Measurements from ENCODE around the gene DYNC1LI1. TPM values are rescaled to one million over a fixed set of nuclear protein-coding genes. Genes with fewer than 3 reads are reported as not detected.

DYNC1LI1 gene
- total RNA-seq, 2 donors from 2014 or later, result 41.6 to 42.5 TPM

DNA sequence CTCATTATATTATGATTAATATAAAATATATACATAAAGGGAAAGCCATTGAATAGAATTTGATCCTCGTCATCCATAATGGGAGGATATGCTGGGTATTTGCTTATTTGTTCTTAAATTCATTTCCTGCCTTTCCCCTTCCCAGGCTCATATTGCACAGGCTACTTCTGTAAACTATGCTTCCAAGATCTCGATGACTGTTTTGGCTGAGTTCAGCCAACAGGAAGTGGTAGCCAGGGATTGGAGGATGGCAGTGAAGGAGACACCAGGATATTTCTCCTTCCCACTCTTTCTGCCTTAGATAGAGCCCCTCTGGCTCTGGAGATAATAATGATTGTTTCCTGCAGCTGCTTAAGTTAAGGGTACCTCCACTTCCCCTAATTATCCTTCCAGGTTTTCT is 44.3 kb upstream of the DYNC1LI1 start:
- Histone ChIP-seq H3K27me3 (ENCODE audit: control insufficient read depth, insufficient read depth, low read length, poor library complexity, severe bottlenecking) (no peaks in the 10 kb centered on the region), H3K9me3 (ENCODE audit: control insufficient read depth, low read length) (peaks cover 4% of the 10 kb centered on the region), H3K36me3 (ENCODE audit: control insufficient read depth, insufficient read depth, low read length) (no peaks in the 10 kb centered on the region), H3K4me3 (ENCODE audit: low read length) (no peak overlapping the region), H3K27ac (ENCODE audit: low read depth, low read length) (no peak overlapping the region), H3K9ac (ENCODE audit: extremely low read depth, low read length, poor library complexity, severe bottlenecking) (no peak overlapping the region), H3K4me1 (ENCODE audit: control insufficient read depth, insufficient read depth, low read length) (no peaks in the 10 kb centered on the region)
- Mint-ChIP-seq H3K4me1 (peaks cover 4% of the 10 kb centered on the region), H3K27me3 (ENCODE audit: insufficient read depth) (peaks cover 2% of the 10 kb centered on the region), H3K36me3 (ENCODE audit: low read depth) (no peaks in the 10 kb centered on the region), H3K4me3 (no peak overlapping the region), H3K9me3 (peaks cover 10% of the 10 kb centered on the region), H3K27ac (no peak overlapping the region)
- WGBS, 2 experiments (ENCODE audit: insufficient coverage in 1 of 2, insufficient read length in 1 of 2), result 97 to 100% methylated on average over 1 to 2 of the region's 2 CpGs
- DNase-seq, result no peak
- TF ChIP-seq, protein P1, sequence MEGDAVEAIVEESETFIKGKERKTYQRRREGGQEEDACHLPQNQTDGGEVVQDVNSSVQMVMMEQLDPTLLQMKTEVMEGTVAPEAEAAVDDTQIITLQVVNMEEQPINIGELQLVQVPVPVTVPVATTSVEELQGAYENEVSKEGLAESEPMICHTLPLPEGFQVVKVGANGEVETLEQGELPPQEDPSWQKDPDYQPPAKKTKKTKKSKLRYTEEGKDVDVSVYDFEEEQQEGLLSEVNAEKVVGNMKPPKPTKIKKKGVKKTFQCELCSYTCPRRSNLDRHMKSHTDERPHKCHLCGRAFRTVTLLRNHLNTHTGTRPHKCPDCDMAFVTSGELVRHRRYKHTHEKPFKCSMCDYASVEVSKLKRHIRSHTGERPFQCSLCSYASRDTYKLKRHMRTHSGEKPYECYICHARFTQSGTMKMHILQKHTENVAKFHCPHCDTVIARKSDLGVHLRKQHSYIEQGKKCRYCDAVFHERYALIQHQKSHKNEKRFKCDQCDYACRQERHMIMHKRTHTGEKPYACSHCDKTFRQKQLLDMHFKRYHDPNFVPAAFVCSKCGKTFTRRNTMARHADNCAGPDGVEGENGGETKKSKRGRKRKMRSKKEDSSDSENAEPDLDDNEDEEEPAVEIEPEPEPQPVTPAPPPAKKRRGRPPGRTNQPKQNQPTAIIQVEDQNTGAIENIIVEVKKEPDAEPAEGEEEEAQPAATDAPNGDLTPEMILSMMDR (conservative IDR thresholded peaks at IDR 0.05), result no peak

DNA sequence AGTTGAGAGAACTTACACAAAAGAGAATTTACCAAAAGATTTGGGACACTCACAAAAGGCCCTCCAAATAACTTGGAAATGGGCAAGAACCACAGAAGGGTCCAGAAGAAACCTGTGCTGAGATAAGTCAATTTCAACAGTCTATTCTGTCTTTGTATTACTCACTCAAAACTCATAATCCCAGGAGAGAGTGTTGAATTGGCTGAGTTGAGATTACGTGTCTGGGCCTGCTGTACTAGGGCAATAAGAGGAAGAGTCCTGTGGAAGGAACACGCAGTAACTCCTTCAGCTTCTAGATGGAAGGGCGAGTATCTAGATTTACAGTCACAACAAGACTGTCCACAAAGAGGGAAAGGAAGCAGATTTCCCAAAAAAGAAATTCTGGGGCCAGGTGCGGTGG is 42.5 kb upstream of the DYNC1LI1 start:
- no peak for DNase-seq
- no peak overlapping the region for H3K27ac ChIP-seq (ENCODE audit: low read depth, low read length)
- H3K27me3 Mint-ChIP-seq (ENCODE audit: insufficient read depth), result peaks cover 2% of the 10 kb centered on the region
- no peaks in the 10 kb centered on the region for H3K9me3 Mint-ChIP-seq
- 99 to 100% methylated on average over 3 to 4 of the region's 4 CpGs for WGBS, 2 experiments (ENCODE audit: insufficient coverage in 1 of 2, insufficient read length in 1 of 2)
- H3K36me3 ChIP-seq (ENCODE audit: control insufficient read depth, insufficient read depth, low read length), result no peaks in the 10 kb centered on the region
- H3K27ac Mint-ChIP-seq, result no peak overlapping the region
- H3K36me3 Mint-ChIP-seq (ENCODE audit: low read depth), result no peaks in the 10 kb centered on the region
- H3K4me1 ChIP-seq (ENCODE audit: control insufficient read depth, insufficient read depth, low read length), result no peaks in the 10 kb centered on the region
- TF ChIP-seq, protein P1 (conservative IDR thresholded peaks at IDR 0.05), result no peak
- H3K4me1 Mint-ChIP-seq, result peaks cover 10% of the 10 kb centered on the region
- H3K9ac ChIP-seq (ENCODE audit: extremely low read depth, low read length, poor library complexity, severe bottlenecking), result no peak overlapping the region
- H3K4me3 Mint-ChIP-seq, result no peak overlapping the region
- no peak overlapping the region for H3K4me3 ChIP-seq (ENCODE audit: low read length)
- H3K27me3 ChIP-seq (ENCODE audit: control insufficient read depth, insufficient read depth, low read length, poor library complexity, severe bottlenecking), result no peaks in the 10 kb centered on the region
- no peaks in the 10 kb centered on the region for H3K9me3 ChIP-seq (ENCODE audit: control insufficient read depth, low read length)

DNA sequence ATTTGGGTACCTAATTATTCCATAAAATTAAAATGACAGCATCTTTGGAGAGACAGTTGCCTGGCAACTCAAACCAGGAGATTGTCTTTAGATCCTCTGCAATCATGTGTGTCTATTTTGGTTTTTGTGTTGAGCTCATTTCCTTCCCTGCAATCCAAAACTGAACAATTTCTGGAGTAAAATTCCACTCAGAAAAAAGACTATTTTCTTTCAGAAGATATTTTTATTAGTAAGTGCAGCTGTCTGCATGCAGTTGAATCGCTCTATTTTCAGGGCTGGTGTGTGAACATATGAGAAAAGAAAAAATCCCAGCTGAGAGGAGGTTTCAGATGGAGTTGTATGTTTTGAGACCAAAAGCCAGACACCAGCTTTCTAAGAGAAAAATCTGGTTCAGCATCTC is 41.9 kb upstream of the DYNC1LI1 start:
- Mint-ChIP-seq H3K4me3 (no peak overlapping the region), H3K4me1 (peaks cover 12% of the 10 kb centered on the region), H3K9me3 (no peaks in the 10 kb centered on the region), H3K36me3 (ENCODE audit: low read depth) (no peaks in the 10 kb centered on the region), H3K27ac (no peak overlapping the region), H3K27me3 (ENCODE audit: insufficient read depth) (peaks cover 2% of the 10 kb centered on the region)
- Histone ChIP-seq H3K9ac (ENCODE audit: extremely low read depth, low read length, poor library complexity, severe bottlenecking) (no peak overlapping the region), H3K4me1 (ENCODE audit: control insufficient read depth, insufficient read depth, low read length) (peaks cover 3% of the 10 kb centered on the region), H3K27me3 (ENCODE audit: control insufficient read depth, insufficient read depth, low read length, poor library complexity, severe bottlenecking) (no peaks in the 10 kb centered on the region), H3K9me3 (ENCODE audit: control insufficient read depth, low read length) (no peaks in the 10 kb centered on the region), H3K36me3 (ENCODE audit: control insufficient read depth, insufficient read depth, low read length) (no peaks in the 10 kb centered on the region), H3K27ac (ENCODE audit: low read depth, low read length) (no peak overlapping the region), H3K4me3 (ENCODE audit: low read length) (no peak overlapping the region)
- DNase-seq, result no peak
- 83 to 95% methylated on average over 1 of the region's 1 CpG for WGBS, 2 experiments (ENCODE audit: insufficient coverage in 1 of 2, insufficient read length in 1 of 2)
- TF ChIP-seq, protein P1 (conservative IDR thresholded peaks at IDR 0.05), result no peak

Data from endodermal cell (in vitro differentiated cells).